OCI-LY3 (cell line): ENCODE data around the gene BICDL1.
A peak's percentile ranks its signal among the peaks of the same experiment; 100 is the strongest.

Source experiments
- H2AFZ ChIP-seq: fragments of 200-600, 300-600 bp; shearing (Covaris generic); 2 replicates; pipeline ENCODE4 v1.6.0; 2014; ENCODE audit warnings: antibody characterized with exemption, low read depth, low read length
- H3K27ac ChIP-seq: fragments of 200-600, 300-600 bp; sonication (generic); 2 replicates; pipeline ENCODE4 v1.5.1; 2014; ENCODE audit warnings: mild to moderate bottlenecking, low read length, moderate library complexity, mixed read lengths
- H3K27me3 ChIP-seq: fragments of 200-600, 300-600 bp; sonication (generic); 2 replicates; pipeline ENCODE4 v1.6.1; 2014; ENCODE audit warnings: low read depth, low read length, mixed read lengths
- H3K36me3 ChIP-seq: fragments of 200-600, 300-600 bp; sonication (generic); replicated peaks from 2 replicates; pipeline ENCODE3; 2014; ENCODE audit warnings: low read depth, low read length, mixed read lengths
- H3K4me1 ChIP-seq: fragments of 300-600, 200-600 bp; sonication (generic); 2 replicates; pipeline ENCODE4 v1.6.1; 2014; ENCODE audit warnings: low read length, mixed read lengths
- H3K4me2 ChIP-seq: fragments of 200-600, 300-600 bp; sonication (generic); 2 replicates; pipeline ENCODE4 v1.6.1; 2014; ENCODE audit warnings: low read length, mixed read lengths
- H3K4me3 ChIP-seq: fragments of 300-600, 200-600 bp; sonication (generic); 2 replicates; pipeline ENCODE4 v1.5.1; 2014; ENCODE audit warnings: antibody characterized with exemption, mild to moderate bottlenecking, low read length, moderate library complexity
- H3K79me2 ChIP-seq: fragments of 300-600, 200-600 bp; shearing (Covaris generic); 2 replicates; pipeline ENCODE4 v1.6.1; 2014; ENCODE audit warnings: mild to moderate bottlenecking, low read length, mixed read lengths
- H3K9ac ChIP-seq: fragments of 300-600, 200-600 bp; shearing (Covaris generic); 2 replicates; pipeline ENCODE4 v1.6.0; 2014; ENCODE audit warnings: mild to moderate bottlenecking, low read length, moderate library complexity
- H3K9me3 ChIP-seq: fragments of 200-600, 300-600 bp; shearing (Covaris generic); 2 replicates; pipeline ENCODE4 v1.6.1; 2014; ENCODE audit warnings: low read length, mixed read lengths; ENCODE audit not compliant: insufficient read depth
- H4K20me1 ChIP-seq: fragments of 200-600, 300-600 bp; sonication (generic); 2 replicates; pipeline ENCODE4 v1.6.1; 2016; ENCODE audit warnings: low read length, mixed read lengths; ENCODE audit not compliant: insufficient read depth
- EZH2phosphoT487 ChIP-seq: fragments of 200-600 bp; shearing (Covaris generic); IDR thresholded peaks from 2 replicates; pipeline ENCODE4 v1.6.1; 2018; ENCODE audit warnings: antibody characterized with exemption, mixed run types, low read depth
- TF ChIP-seq, protein P1 (sequence below): fragments of 200-600, 300-600 bp; sonication (generic); IDR thresholded peaks from 2 replicates; pipeline ENCODE4 v1.5.1; 2014; ENCODE audit warnings: antibody characterized with exemption, low read length, low read depth

BICDL1 gene

DNA sequence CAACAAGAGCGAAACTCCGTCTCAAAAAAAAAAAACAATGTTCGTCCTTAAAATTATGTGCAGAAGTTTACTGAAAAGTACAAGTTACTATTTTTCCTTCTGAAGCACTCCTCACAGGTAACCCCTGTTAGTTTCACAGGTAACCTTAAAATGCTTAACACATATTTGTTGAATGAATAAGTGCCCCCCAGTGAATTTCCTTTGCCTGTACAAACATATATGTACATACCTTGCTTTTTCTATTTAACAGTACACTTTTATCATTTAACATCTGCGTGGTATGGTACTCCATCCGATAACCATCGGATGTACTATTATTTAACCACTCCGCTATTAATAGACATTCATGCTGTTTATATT is 128.9 kb downstream of the BICDL1 start:
- H3K27ac ChIP-seq, result peak overlapping the region; percentile 70; the same call in 1 of the 2 replicates
- H3K4me1 ChIP-seq, result peaks cover 61% of the 10 kb centered on the region
- peaks cover 27% of the 10 kb centered on the region for H3K36me3 ChIP-seq
- no peaks in the 10 kb centered on the region; the same call in 1 of the 2 replicates for H3K9me3 ChIP-seq
- peak overlapping the region; percentile 99 for H3K4me3 ChIP-seq
- TF ChIP-seq, protein P1, sequence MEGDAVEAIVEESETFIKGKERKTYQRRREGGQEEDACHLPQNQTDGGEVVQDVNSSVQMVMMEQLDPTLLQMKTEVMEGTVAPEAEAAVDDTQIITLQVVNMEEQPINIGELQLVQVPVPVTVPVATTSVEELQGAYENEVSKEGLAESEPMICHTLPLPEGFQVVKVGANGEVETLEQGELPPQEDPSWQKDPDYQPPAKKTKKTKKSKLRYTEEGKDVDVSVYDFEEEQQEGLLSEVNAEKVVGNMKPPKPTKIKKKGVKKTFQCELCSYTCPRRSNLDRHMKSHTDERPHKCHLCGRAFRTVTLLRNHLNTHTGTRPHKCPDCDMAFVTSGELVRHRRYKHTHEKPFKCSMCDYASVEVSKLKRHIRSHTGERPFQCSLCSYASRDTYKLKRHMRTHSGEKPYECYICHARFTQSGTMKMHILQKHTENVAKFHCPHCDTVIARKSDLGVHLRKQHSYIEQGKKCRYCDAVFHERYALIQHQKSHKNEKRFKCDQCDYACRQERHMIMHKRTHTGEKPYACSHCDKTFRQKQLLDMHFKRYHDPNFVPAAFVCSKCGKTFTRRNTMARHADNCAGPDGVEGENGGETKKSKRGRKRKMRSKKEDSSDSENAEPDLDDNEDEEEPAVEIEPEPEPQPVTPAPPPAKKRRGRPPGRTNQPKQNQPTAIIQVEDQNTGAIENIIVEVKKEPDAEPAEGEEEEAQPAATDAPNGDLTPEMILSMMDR, result no peak
- TF ChIP-seq EZH2phosphoT487, result no peak
- peaks cover 53% of the 10 kb centered on the region for H3K79me2 ChIP-seq
- no peaks in the 10 kb centered on the region for H3K27me3 ChIP-seq
- no peak overlapping the region for H2AFZ ChIP-seq
- peak overlapping the region; percentile 85 for H3K4me2 ChIP-seq
- H3K9ac ChIP-seq, result peak overlapping the region; percentile 81
- H4K20me1 ChIP-seq, result peaks cover 22% of the 10 kb centered on the region

DNA sequence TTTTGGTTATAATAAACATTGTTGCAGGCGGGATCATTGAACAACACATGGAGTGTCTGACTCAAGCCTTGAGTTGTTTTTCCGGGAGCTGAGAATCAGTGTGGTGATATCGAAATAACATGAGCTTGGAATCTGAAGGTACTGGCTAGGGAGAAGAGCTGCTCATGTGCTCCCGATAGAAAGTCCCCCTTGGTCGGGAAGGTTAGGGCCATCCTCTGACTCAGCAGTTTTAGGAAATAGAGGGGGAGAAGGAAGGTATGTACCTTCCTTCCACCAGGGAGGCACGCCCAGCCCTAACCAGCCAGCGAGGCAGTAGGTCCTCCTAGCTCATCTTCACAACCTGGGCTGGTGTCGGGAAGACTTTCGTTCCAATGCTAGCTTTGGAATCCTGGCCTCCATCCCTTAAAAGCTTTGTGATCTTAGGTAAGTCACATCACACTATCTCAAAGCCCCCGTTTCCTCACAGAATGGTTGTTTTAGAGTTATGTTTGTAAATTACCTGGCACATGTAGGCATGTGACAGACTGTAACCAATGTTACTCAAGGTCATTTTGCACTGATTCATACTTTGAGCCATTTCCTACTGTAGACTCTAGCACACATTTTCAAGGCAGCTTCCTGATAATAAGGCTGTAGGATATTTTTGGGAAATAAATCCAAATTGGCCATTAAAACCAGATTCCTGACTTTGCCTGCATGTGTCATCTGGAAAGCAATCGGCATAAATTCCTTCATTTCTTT is 129.5 kb downstream of the BICDL1 start:
- Histone ChIP-seq H3K9me3 (no peaks in the 10 kb centered on the region; the same call in 1 of the 2 replicates), H2AFZ (no peak overlapping the region), H3K79me2 (peaks cover 49% of the 10 kb centered on the region), H3K27me3 (no peaks in the 10 kb centered on the region), H3K27ac (peak overlapping the region; percentile 89), H3K36me3 (peaks cover 25% of the 10 kb centered on the region), H3K9ac (no peak overlapping the region), H4K20me1 (peaks cover 20% of the 10 kb centered on the region), H3K4me3 (peak overlapping the region; percentile 99), H3K4me1 (peaks cover 66% of the 10 kb centered on the region), H3K4me2 (peak overlapping the region; percentile 85)
- TF ChIP-seq EZH2phosphoT487, result no peak
- TF ChIP-seq, protein P1, result no peak

DNA sequence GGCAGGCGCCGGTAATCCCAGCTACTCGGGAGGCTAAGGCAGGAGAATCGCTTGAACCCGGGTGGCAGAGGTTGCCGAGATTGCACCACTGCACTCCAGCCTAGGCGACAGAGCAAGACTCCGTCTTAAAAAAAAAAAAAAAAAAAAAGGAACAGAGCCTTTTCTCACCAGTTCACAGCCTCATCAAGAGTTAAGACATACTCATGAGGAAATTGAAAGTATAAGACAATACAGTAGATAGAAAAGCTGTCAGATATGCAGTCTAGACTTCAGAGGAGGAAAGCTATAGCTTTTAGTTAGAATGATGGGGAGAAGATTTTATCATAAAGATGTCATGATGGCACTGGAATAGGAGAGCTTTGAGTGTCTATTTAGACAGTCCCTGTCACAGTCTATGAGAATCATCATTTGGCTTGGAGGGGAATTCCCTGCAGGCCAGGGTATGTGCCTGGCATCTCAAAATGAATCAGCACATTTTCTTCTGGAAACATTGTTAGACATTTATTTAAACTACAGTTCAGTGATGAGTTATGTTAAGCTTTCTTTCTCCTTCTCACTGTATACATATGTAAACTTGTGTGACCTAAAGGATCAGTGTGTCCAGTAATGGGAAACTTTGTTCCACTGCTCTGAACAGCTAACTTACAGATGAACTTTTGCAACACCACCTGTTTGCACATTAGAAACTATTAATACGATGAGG is 130.4 kb downstream of the BICDL1 start:
- H3K4me3 ChIP-seq, result peak overlapping the region; percentile 99
- TF ChIP-seq EZH2phosphoT487, result no peak
- TF ChIP-seq, protein P1, result no peak
- no peaks in the 10 kb centered on the region; the same call in 1 of the 2 replicates for H3K9me3 ChIP-seq
- peak overlapping the region; percentile 30; the same call in 1 of the 2 replicates for H3K9ac ChIP-seq
- no peaks in the 10 kb centered on the region for H3K27me3 ChIP-seq
- peak overlapping the region; percentile 85 for H3K4me2 ChIP-seq
- no peak overlapping the region for H2AFZ ChIP-seq
- H4K20me1 ChIP-seq, result peaks cover 17% of the 10 kb centered on the region
- peaks cover 40% of the 10 kb centered on the region for H3K79me2 ChIP-seq
- H3K27ac ChIP-seq, result peak overlapping the region; percentile 89
- H3K36me3 ChIP-seq, result peaks cover 22% of the 10 kb centered on the region
- peaks cover 74% of the 10 kb centered on the region for H3K4me1 ChIP-seq

DNA sequence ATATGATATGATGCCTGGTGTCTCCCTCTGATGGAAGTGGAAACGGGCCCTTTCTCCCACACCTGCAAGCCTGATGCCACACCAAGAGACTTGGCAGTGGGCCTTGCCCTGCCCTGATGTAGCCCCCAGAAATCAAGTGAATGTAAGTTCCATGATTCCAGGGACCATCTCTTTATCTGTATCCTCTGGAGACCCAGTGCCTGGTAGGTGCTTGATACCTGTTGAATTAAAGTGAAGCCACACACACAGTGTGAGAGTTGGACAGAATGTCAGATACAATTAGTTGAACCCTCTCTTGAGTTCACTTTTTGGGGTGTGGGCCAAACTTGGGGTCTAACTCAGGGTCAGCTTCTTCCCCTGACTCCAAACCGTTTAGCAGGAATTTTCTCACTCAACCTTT is 132.3 kb downstream of the BICDL1 start:
- H3K27me3 ChIP-seq, result no peaks in the 10 kb centered on the region
- H3K4me3 ChIP-seq, result peak overlapping the region; percentile 65
- H3K4me2 ChIP-seq, result peak overlapping the region; percentile 95
- peak overlapping the region; percentile 47 for H3K27ac ChIP-seq
- no peak overlapping the region for H2AFZ ChIP-seq
- H3K4me1 ChIP-seq, result peaks cover 64% of the 10 kb centered on the region
- H3K79me2 ChIP-seq, result peaks cover 22% of the 10 kb centered on the region
- peaks cover 22% of the 10 kb centered on the region for H3K36me3 ChIP-seq
- no peaks in the 10 kb centered on the region for H4K20me1 ChIP-seq
- TF ChIP-seq EZH2phosphoT487, result no peak
- TF ChIP-seq, protein P1, result no peak
- H3K9ac ChIP-seq, result peak overlapping the region; percentile 30; the same call in 1 of the 2 replicates
- no peaks in the 10 kb centered on the region; the same call in 1 of the 2 replicates for H3K9me3 ChIP-seq
